GM18526 (cell line): ENCODE measurements around the gene VPS8.

Experiments
- POLR2A ChIP-seq: IDR thresholded peaks from 3 replicates; pipeline ENCODE4 v1.6.1; 2011; ENCODE audit not compliant: insufficient read length; ENCODE audit errors: extremely low read depth

Gene VPS8

GRCh38 chr3:184798120-184798519, 13.8 kb upstream of the VPS8 start:
- TF ChIP-seq POLR2A: no peak

- TF ChIP-seq POLR2A: no peak
Measured at GRCh38 chr3:184800349-184800930, 11.5 kb upstream of the VPS8 start.

- no peak for TF ChIP-seq POLR2A
Measured at GRCh38 chr3:184801241-184801785, 10.7 kb upstream of the VPS8 start.

- TF ChIP-seq POLR2A: no peak
Measured at GRCh38 chr3:184802150-184802549, 9.8 kb upstream of the VPS8 start.

- no peak for TF ChIP-seq POLR2A
Measured at GRCh38 chr3:184804801-184805200, 7.2 kb upstream of the VPS8 start.

- no peak for TF ChIP-seq POLR2A
Measured at GRCh38 chr3:184805351-184806038, 6.5 kb upstream of the VPS8 start.

GRCh38 chr3:184806567-184807271, 5.2 kb upstream of the VPS8 start:
- TF ChIP-seq POLR2A: no peak

DNA sequence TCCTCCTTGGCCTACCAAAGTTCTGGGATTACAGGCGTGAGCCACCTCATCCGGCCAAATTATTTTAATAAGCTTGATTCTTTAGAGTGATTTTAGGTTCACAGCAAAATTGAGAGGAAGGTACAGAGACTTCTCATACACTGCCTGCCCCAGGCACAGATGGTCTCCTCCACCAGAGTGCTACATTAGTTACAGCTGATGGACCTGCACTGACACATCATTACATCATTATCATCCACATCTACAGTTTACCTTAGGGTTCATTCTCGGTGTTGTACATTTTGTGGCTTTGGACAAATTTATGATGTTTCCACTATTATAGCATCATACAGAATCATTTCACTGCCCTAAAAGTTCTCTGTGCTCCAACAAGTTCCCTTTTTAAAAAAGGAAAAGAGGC, 4.4 kb upstream of the VPS8 start:
- TF ChIP-seq POLR2A: no peak

- no peak for TF ChIP-seq POLR2A
Measured at GRCh38 chr3:184808021-184808420, 3.9 kb upstream of the VPS8 start.

DNA sequence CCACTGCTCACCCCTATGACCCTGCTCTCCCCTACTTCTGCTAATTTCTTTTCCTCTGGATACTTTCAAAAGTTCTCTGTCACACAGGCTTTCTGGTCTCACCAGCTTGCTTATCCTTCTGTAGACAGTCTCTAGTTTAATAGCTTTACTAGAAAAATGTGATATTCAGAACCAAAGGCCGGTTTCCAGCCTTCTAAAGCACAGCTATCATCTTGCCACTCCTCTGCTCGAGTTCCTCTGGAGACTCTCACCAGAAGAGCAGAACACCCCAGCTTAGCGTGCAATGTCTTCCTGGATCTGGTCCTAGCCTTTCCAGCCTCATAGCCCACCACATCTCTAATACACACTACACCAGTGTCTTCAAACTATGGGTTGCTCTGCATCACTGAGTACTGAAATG, 1.8 kb upstream of the VPS8 start:
- TF ChIP-seq POLR2A: no peak

- TF ChIP-seq POLR2A: no peak
Measured at GRCh38 chr3:184811034-184811433, 932 bp upstream of the VPS8 start.

DNA sequence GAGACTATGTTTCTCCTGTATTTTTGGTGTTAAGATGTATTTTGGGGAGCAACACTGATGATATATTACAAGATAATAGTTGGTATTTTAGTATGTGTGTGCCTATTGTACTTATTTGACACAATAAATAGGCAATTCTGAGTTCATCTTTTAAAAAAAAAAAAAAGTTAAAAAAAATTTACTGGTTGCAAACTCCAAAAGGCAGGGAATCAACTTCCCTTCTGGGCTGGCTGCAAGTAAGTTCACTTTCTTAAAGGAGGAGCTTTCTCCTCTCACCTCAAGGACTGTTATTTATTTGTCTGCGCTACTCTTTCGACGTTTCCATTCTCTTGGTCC, 335 bp upstream of the VPS8 start:
- no peak for TF ChIP-seq POLR2A

GRCh38 chr3:184812662-184813042, 686 bp downstream of the VPS8 start:
- no peak for TF ChIP-seq POLR2A

DNA sequence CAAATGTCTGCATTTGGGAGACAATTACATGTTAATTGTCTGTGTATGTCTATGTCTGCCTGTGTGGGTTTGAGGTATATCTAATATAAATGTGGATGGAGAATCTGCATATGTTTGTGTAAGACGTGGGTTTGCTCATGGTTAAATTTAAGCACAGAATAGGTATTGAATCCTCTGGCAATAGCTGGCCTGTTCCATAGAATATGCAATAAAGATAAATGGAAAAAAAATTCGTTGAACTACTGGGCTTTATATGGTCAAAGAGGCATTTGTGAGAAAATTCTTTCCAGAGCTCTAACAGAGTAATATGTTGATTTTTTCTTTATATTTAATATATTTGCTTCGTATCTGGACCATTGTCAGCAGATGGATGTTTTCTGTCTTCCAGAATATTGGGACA, 1.4 kb downstream of the VPS8 start:
- no peak for TF ChIP-seq POLR2A

DNA sequence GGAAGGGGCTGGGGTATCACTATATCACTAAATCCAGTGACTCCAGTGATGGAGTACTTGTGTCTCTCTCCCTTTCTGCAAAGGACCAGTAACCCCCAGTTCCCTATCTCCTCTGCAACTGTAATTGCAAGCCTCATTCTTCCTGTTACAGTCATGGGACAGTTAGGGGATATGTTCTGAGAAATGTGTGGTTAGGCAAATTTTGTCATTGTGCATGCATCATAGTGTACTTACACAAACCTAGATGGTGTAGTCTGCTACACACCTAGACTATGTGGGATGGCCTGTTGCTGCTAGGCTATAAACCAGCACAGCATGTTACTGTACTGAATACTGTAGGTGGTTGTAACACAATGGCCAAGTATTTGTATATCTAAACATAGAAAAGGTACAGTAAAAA, 2.2 kb downstream of the VPS8 start:
- TF ChIP-seq POLR2A: no peak

DNA sequence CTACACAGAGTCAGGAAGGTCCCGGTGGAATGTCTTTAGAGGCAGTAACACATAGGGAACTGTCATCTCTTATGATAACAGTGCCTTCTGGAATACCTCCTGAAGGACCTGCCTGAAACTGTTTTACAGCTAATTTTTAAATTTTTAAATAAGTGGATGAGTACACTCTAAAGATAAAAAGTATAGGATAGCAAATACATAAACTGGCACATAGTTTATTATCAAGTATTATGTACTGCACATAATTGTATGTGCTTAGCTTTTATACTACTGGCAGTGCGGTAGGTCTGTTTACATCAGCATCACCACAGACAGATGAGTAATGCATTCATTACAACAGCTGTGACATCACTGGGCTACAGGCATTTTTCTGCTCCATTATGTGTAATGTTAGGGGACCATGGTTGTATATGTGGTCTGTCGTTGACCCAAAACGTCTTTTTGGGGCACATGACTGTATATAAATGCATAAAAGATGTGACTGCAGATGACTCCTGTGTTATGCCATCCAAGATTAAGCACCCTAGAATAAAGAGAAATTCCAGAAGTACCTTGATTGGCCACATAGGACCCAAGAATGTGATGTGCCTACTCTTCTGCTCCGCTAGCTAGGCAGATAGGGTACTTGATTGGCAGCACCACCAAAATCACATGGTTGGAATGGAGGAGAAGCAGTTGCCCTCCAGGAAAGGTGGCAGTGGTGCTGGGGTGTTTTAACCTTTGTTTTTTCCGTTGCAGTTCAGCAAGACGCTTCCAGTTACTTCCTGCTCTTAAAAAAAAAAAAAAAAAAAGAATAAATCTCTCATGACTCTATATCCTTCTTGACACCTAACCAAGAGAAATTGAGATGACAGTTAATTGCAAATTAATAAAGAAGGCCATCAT, 3.3 kb downstream of the VPS8 start:
- TF ChIP-seq POLR2A: no peak

DNA sequence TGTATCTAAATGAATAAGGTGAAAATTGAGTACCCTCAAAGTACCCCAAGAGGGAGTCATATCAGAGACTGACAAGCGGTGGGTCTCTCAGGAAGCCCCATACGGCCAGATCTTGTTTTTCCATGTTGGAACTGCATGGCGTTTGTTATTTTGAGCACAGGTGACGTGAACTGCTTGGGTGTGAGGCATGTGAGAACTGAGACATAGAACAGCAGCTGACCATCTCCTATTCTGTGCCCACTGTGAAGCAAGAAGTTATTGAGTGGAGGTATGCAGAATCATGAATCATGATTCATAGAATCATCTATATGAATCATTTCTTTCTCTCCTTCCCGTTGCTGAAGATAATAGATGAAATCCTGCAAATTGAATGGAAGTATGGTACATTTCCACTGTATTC, 4.6 kb downstream of the VPS8 start:
- no peak for TF ChIP-seq POLR2A
